Jurkat, Clone E6-1 (cell line): ENCODE results near the gene PCCA.
"Not testable (repeated sequence)": the region's sequence is repeated elsewhere in the genome, so short reads cannot be mapped to it uniquely, and the experiment has no call there.

Experiments used
- DNase-seq: peaks from one replicate; pipeline ENCODE4 v3.0.0-alpha.2; 2011; ENCODE audit warnings: low read depth, low spot score
- H3K4me3 ChIP-seq: 2 replicates; pipeline ENCODE4 v1.5.1; 2011; ENCODE audit warnings: mild to moderate bottlenecking, low read length, control low read depth, moderate library complexity

PCCA gene

DNA sequence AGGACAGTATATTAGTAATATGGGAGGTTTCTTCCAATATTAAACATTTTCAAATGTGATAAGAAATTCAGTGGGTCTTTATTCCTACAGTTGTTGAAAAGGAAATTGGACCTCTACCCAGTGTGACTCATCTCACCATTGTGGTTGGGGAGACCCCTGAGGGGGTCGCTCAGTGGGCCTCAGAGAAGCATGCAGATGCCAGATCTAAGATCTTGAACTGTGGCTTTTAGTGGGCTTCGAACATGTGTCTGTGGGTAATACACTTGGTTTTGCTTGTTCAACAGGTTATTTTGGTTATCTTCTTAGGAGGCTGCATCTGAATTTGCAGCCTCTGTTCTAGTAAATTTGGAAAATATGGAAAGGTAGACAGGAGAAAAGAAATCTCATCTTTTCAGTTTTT, 132.3 kb downstream of the PCCA start:
- no peak overlapping the region for H3K4me3 ChIP-seq
- DNase-seq = no peak

GRCh38 chr13:100223966-100224530, 135.2 kb downstream of the PCCA start:
- DNase-seq, H3K4me3 ChIP-seq: not testable (repeated sequence)

DNA sequence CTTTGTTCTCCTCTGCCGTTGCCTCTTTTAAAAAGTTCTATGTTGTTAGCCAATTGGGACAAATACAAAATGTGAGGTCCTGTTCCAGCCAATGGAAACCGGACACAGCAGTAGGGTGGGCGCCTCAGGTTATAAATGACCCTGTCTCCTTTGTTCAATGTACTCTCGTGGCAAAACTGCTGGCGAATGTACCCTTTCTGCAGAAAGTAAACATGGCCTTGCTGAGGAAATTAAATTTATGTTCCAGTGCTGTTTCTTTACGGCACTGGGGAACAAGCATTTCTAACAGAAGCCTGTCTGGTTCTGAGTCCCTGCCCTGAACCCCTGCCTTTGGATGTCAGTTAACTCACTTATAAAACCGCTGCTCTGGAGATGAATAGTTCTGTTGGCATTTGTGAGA, 140.7 kb downstream of the PCCA start:
- no peak overlapping the region for H3K4me3 ChIP-seq
- no peak for DNase-seq

GRCh38 chr13:100230769-100231149, 141.9 kb downstream of the PCCA start:
- DNase-seq = no peak
- no peak overlapping the region for H3K4me3 ChIP-seq

GRCh38 chr13:100231176-100231575, 142.3 kb downstream of the PCCA start:
- H3K4me3 ChIP-seq = no peak overlapping the region
- DNase-seq = no peak

DNA sequence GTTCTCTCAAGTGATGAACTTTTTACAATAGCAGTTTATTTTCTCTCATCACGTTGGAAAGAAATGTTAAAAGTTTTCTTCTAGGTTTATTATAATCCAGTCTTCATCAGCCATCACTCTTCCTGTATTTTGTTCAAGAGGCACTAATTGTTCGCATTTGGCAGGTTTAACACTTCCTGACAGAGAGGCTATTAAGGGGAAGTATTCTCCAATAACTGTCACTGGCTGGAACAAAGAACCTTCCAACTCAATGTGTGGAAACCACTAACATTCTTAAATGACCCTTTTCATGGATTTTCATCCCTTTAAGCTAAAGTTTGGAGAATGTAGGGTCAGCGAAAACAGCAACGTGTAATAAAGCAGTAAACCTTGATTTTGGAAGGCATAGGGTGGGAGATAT, 145.1 kb downstream of the PCCA start:
- no peak for DNase-seq
- no peak overlapping the region for H3K4me3 ChIP-seq

- DNase-seq = no peak
- no peak overlapping the region for H3K4me3 ChIP-seq
Observed at GRCh38 chr13:100234524-100235136, 145.7 kb downstream of the PCCA start.

- DNase-seq = peak; percentile 47
- H3K4me3 ChIP-seq = no peak overlapping the region
Observed at GRCh38 chr13:100235311-100235901, 146.5 kb downstream of the PCCA start.

DNA sequence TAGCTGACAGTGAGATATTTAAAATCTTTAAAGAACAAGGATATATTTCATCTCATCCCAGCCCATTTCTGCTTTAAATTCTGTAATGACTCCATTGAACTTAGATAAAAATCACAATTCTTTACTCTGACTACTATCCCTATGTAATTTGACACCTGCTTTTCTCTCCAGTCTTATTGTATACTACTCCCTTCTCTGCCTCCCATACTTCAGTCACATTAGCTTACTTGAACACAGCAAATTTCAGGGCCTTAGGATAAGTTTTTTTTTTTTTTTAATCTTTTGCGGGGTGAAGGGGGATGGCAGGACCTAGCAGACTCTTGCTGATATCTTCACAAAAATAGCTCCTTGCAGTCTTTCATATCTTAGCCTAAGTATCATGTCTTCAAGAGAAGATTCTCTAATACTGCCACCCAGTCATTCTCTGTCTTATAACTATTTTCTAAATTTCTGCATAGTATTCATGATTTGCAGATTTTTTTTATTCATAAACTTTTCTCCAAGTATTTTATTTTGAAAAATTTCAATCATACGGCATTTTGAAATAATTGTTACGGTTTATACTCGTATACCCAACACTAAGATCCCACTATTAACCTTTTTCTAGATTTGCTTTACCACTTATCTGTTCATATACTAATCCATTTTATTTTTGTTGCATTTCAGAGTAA, 151.4 kb downstream of the PCCA start:
- no peak overlapping the region for H3K4me3 ChIP-seq
- no peak for DNase-seq

GRCh38 chr13:100244431-100244830, 155.5 kb downstream of the PCCA start:
- no peak for DNase-seq
- H3K4me3 ChIP-seq = no peak overlapping the region

GRCh38 chr13:100245104-100245503, 156.2 kb downstream of the PCCA start:
- DNase-seq = no peak
- H3K4me3 ChIP-seq = no peak overlapping the region

DNA sequence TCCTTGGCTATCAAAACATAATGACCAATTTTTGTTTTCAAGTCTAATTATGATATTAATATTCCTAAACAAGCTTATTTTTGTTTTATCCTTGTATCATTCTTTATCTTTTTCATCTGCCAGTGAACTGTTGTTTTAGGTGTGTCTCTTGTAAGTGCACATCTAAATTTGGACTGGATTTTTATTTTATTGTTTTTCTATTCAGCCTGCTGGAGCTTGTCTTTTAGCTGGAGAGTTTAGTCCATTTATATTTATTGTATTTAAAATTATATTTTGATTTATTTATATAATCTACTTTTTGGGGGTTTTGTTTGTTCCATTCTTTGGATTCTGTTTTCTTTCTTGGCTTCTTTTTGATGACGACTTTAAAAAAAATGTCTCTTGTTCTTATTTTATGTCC, 159.0 kb downstream of the PCCA start:
- DNase-seq = no peak
- no peak overlapping the region for H3K4me3 ChIP-seq

DNA sequence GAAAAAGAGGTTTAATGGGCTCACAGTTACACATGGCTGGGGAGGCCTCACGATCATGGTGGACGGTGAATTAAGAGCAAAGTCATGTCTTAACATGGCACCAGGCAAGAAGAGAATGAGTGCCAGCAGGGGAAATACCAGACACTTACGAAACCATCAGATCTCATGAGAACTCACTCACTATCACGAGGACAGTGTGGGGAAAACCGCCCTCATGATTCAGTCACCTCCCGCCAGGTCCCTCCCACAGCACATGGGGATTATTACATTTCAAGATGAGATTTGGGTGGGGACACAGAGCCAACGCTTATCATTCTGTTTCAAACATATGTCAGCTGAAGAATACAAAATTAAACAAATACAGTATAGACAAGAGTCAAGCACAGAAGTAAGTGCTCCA, 165.1 kb downstream of the PCCA start:
- DNase-seq = no peak
- no peak overlapping the region for H3K4me3 ChIP-seq

DNA sequence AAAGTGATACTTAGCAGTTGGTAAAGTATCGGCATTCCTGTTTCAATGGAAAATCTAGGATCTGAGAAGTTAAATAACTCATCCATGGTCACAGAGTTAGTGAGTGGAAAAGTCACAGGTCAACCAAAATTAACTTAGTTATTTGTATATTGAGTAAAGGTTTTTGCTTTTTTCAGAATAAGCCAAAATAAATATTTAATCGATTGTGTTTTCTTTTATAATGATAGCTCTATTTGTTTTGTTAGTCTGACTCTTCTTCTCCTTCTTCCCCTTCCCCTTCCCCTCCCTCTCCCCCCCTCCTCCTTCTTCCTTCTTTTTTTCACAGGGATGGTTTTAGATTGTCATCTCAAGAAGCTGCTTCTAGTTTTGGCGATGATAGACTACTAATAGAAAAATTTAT, 173.5 kb downstream of the PCCA start:
- H3K4me3 ChIP-seq = no peak overlapping the region
- DNase-seq = no peak

GRCh38 chr13:100266026-100266425, 177.1 kb downstream of the PCCA start:
- no peak overlapping the region for H3K4me3 ChIP-seq
- DNase-seq = no peak

DNA sequence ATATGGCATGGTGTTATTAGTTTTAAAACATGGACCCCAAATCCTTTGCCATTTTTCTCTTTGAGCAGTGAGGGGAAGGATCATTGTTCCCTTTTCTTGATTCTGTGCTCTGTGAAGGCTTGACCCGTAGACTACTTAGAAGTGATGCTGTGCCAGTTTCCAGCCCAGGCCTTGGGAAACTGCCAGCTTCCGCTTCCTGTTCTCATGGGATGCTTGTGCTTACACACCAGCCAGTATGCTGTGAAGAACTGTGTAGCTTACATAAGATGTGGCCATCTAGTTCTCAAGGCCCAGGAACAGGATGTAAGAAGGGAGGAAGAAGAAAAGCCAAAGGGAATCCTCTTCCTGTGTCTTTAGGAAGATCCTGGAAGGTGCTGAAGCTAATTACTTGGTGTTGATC, 180.9 kb downstream of the PCCA start:
- no peak for DNase-seq
- no peak overlapping the region for H3K4me3 ChIP-seq

DNA sequence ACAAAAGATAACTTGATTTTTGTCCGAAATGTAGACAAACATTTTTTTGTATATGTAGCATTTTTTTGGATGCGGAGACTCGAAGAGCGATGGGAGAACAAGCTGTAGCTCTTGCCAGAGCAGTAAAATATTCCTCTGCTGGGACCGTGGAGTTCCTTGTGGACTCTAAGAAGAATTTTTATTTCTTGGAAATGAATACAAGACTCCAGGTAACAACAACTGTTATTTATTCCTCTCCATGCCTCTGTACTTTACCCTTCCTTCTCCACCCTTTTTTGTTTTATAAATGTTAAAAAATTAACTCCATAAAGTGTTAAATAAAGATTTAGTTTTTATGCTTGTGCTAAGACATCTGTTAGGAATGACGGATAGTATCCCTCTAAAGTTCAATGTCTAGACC, 184.2 kb downstream of the PCCA start:
- no peak overlapping the region for H3K4me3 ChIP-seq
- DNase-seq = no peak

DNA sequence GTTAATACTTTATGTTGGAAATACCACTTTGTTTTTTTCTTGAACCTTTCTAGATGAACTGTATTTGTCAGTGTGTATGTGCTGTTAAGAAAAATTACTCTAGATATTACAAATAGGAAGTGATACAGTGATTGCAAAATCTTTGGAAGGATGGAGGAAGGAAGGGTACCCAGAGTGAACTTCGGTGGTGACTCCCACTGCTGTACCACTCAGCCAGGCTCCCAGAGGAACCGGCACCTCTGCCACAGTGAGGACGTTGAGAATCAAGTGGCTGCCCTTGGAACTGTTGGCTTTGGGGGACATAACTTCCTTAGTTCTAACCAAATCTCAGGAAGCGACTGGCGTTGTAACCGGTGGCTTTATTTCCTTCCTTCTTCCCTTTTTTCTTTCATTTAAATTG, 184.7 kb downstream of the PCCA start:
- no peak for DNase-seq
- no peak overlapping the region for H3K4me3 ChIP-seq

DNA sequence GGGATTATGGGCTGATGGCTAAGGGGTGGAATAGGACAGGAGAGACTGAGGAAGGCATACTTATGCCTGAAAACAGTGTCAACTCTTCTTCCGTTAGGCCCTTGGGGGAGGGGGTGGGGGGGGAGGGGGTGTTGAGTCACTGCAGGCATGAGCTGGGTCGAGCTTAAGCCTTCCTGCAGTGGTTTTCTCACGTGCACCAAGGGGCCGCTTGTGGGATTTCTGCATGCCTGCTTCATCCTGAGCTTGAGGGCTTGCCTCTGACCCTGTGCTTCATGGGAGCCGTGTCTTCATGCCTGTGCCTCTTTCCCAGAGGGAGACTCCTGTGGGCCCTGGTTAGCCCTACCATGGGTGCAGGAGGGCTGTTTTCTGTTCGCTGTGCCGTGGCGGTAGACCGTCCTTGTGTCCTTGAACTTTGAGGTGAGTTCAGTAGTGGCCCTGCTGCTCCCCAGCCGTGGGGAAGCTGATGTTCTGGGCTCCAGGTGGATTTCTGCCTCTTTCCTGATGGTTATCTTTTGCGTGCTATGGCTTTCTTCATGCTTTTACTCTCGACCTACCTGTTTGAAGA, 186.1 kb downstream of the PCCA start:
- no peak overlapping the region for H3K4me3 ChIP-seq
- DNase-seq = no peak

- no peak overlapping the region for H3K4me3 ChIP-seq
- no peak for DNase-seq
Observed at GRCh38 chr13:100275746-100276145, 186.9 kb downstream of the PCCA start.
